GM19455 (cell line): ENCODE measurements around the gene EPHA1.
"Not testable (repeated sequence)": the region's sequence is repeated elsewhere in the genome, so short reads cannot be mapped to it uniquely, and the experiment has no call there.

Experiments used
- ATAC-seq: cut with Tn5 transposase; IDR thresholded peaks from one replicate; pipeline ENCODE4 v1.9.1; 2021; ENCODE audit not compliant: unreplicated experiment

The EPHA1 gene

DNA sequence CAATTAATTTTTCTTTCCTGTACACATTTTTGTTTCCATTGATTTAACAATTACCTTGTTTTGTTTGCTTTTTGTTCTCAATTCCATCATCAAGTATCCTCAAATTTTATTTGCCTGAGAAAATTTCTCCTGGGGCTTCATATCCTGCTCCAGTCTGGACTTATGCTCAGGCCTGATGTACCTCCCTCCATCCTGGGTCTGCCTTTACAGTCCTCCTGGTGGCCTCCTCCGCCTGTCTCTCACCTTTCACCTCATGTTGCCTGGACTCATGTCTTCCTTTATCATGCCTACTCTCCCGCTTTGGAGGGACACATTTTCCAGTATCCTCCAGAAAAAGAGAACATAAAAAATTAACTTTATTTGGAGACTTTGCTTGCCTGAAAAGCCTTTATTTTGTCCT is 22.5 kb upstream of the EPHA1 start:
- ATAC-seq: no peak

DNA sequence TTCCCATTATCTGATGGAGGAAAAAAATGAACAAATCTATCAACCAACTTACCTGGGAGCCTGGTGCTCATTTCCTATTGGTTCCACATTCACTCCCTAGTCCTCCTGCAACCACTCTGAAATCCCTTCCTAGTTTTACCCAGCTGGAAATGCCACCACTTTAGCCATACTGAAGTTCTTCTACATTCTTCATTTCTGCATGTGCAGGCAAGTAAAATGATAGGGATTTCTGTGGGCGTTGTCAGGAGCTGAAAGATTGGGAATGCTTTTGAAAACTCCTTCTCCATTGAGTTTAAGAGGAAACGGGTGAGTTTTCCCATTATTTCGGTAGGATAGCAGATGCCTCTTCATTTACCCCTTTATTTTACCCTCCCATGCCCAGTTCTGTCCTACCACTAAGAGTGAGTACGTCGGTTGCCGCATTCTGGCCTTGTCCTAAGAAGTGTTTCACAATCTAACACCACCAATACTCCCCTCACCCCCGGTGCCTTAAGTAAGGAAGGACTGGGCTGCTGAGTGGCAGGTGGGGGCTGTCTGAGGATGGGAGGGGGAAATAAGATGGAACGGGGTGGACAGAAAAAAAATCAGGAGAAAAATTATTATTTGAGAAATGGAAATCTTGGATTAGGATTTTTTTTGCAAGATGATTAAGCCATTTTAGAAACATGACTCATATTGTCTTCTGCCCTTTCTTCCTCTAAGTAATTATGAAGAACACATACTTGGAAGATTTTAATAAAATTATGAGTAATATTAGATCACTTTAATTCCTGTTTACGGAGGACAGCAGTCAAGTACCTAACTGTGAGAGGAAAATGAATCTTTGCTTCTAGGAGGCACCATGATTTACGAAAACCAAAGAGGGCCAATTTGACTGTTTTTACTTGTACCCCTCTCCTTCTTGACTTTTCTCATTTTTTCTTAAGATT is 21.4 kb upstream of the EPHA1 start:
- ATAC-seq: no peak

DNA sequence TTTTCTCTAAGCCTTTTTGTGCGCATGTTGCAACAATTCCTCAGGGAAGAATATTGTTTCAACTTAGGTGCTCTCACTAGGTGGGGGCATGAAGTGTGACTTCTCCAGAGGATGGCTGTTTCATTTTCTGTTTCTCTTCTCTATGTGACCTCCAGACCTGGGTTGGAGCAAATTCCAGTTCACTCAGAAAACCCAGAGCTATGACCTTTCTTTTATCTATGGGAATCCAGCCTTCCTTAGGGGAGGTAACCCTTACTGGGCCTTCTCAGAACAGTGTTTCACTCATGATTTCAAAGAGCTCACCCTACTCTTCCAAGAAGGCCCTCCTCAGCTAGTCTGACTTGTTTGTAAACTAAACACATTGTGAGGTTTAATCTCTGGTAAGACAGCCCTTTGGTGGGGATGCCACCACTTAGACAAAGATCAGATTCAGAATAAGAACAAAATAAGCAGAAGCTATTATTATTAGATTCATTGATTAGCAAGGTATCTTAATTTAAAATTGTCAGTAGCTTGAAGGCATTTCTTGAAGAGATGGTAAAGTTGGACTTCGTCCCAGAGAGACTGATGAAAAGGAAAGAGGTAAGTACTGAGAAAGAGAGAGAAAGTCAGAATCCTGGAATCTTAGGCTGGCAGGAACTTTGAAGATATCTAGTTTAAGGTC is 18.0 kb upstream of the EPHA1 start:
- no peak for ATAC-seq

DNA sequence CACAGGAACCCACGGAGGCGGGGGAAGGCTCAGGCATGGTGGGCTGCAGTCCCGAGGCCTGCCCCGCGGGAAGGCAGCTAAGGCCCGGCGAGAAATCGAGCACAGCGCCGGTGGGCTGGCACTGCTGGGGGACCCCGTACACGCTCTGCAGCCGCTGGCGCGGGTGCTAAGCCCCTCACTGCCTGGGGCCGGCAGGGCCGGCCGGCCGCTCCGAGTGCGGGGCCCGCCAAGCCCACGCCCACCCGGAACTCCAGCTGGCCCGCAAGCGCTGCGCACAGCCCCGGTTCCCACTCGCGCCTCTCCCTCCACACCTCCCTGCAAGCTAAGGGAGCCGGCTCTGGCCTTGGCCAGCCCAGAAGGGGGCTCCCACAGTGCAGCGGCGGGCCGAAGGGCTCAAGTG is 15.8 kb upstream of the EPHA1 start:
- not testable (repeated sequence) for ATAC-seq

DNA sequence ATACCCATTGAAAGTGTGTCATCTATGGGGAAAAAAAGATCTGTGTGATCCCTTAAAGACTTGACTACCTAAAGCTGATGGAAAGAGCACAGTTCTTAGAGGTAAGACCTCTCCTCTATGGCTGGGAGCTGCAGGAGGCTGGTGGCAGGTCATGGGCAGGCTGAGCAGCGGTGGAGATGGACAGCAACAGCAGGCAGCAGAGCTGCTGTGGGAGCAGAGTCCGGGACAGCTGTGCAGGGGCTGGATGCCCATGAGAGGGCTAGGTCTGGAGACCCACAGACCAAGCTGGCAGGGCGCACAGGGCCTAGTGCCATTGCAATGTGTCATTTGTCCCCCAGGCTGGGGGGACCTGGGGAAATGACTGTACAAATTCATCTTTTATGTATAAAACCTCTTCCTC is 13.4 kb upstream of the EPHA1 start:
- no peak for ATAC-seq

DNA sequence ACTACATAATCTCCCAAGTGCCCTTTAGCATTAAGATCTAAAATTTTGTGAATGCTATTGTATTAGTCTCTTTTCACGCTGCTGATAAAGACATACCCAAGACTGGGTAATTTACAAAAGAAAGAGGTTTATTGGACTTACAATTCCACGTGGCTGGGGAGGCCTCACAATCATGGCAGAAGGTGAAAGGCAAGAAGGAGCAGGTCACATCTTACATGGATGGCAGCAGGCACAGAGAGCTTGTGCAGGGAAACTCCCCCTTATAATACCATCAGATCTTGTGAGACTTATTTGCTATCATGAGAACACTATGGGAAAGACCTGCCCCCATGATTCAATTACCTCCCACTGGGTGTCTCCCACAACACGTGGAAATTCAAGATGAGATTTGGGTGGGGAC is 12.0 kb upstream of the EPHA1 start:
- not testable (repeated sequence) for ATAC-seq

DNA sequence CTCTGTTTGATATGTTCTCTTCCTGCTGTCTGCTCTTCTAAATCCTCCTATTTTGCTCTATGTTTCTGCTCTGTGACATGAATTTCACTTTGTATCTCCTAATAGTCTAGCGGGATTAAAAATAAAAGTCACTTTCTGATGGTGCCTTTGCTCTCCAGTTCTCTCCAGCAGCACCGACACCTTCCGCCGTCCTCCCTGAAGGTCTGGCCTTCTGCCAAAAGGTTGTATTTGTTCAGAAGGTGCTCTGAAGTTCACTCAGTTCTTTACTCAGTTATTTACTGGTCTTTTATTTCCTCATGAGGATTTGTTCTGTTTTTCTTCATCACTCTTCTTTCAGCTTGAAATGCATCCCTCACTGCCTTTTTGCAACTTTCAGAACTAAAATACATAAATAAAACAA is 11.2 kb upstream of the EPHA1 start:
- no peak for ATAC-seq

DNA sequence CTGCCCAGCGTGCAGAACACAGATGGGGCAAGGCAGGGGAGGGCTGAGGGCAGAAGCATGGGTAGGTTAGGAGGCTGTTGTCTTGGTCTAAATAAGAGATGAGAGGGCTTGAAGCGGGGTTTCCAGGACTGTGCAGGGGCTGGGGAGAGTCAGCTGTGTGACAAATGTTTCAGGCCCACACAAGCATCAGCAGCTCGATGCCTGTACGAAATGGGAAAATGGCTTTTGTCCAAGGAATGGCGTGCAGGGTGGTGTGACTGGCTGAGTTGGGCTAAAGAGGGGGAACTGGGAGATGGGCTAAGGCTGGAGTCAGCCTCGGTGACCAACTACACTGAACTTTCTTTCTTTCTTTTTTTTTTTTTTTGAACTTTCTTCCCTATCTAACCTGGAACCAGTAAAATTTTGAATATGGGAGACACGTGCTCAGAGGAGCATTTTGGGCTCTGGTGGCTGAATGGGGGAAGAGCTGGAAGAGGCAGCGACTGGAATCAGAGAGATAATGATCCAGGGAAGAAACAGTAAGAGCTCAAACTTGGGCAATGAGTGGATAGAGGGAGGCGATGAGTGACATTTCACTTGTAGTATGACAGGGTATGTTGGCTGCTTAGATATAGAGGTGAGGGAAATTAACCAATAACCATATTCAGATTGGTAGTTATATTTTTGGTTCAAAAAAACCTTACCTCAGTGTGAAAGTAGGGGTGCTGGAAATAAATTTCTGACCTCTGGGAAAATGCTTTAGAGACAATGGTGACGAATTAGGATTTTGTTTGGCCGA is 10.2 kb upstream of the EPHA1 start:
- no peak for ATAC-seq

DNA sequence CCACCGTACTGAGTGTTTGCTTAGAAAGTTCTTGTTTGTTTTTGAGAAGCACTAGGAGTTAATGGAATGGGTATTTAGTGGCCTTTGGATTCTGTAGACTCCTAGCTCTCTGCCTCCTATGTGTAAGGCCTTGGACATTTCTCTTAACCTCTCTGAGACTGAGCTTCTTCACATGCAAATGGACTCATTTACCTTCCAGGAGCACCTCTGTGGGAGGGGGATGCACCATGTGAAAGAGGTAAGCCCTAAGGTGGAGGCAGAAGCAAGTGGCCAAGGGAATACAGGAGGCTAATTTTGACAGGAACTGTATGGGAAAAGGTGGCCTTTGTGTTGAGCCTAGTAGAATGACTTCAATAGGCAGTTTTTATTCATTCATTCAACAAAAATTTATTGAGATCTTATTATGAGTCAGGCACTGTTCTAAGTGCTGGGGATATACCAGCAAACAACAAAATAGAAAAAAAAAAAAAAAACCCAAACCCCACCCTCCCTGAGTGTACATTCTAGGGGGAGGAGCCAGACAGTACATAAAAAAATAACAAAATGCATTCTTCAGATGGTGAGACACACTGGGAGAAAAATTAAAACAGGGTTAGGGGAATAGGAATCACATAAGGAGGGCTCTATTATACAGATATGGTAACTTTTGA is 9.2 kb upstream of the EPHA1 start:
- ATAC-seq: no peak

DNA sequence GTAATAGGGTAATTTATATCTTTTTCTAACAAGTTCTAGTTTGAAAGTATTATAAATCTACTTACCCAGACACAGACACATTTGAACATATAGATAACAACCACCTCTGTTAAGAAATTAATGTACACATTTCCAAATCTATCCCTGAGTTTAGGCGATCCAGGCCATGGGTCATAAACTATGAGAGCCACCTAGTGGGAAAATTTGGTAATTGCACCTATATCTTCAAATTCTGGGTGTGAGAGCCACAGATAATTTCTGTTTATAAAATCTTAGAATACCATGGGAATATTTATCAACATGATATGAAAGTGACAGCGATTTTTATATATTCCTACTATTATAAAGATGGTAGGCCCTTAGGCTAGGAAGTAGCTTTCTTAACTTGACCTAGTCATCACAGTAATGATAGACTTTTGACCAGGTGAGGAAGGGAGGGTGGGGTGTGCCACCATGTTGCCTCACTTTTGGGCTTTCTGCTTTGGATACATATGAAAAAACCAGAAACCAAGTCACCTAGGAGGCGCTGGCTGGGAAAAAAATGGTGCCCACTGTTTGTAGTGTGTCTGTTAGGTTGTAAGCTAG is 8.0 kb upstream of the EPHA1 start:
- peak; percentile 53 for ATAC-seq

DNA sequence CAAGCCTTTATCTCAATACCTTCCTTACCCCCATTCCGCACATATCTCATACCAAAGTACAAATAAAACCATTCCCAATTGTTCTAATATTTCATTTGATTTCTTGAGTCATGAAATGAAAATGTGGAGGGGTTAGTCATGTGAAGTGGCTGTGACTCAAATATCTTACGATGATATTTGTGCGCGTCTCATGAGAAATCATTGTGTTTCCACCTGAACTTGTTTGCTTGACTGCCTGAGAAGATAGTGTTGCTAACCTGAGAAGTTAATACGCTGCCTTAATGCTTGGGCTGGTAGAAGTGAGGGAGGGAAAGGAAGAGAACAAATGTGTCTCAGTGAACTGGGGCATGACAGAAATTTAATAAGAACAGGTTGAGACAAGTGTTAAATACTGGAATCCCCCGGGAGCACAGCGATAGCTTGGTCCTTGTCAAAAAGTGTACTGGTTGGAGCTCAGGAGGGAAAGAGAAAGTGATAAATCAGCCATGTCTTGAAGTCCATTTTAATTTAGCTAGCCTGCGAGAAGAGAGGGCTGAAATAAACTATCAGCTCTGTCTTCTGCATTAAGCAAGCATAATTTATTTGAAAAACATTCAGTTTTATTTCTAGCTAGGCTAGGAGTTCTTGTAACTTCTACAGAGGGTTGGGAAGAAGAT is 7.2 kb upstream of the EPHA1 start:
- no peak for ATAC-seq

DNA sequence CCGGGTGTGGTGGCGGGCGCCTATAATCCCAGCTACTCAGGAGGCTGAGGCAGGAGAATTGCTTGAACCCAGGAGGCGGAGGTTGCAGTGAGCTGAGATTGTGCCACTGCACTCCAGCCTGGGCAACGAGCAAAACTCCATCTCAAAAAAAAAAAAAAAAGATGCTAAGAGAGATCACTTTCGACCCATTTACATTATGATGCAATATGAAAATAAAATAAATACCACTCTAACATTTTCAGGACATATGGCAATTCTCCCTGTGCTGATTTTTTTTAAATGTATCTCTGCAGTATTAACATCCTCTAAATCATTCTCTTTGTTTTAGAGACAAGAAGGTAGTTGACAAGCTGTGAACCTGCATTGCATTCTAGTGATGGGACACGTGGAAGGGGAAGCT is 6.6 kb upstream of the EPHA1 start:
- not testable (repeated sequence) for ATAC-seq

DNA sequence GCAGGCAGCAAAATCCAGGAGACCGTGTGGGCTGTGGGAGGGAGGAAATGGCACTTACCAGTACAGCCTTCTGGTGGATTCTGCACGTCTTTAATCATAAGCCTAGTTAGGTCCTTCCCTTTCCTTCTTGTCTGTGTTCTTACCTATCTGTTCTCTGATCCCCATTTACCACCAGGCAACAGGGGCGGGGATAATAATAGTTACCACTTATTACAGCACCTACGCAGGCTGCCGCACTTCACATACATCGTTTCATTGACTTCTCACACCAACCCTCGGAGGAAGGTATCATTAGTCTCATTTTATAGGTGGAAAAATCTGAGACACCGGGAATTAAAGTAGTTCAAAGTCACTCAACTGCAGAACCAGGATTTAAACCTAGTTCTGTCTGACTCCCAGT is 4.5 kb upstream of the EPHA1 start:
- no peak for ATAC-seq

DNA sequence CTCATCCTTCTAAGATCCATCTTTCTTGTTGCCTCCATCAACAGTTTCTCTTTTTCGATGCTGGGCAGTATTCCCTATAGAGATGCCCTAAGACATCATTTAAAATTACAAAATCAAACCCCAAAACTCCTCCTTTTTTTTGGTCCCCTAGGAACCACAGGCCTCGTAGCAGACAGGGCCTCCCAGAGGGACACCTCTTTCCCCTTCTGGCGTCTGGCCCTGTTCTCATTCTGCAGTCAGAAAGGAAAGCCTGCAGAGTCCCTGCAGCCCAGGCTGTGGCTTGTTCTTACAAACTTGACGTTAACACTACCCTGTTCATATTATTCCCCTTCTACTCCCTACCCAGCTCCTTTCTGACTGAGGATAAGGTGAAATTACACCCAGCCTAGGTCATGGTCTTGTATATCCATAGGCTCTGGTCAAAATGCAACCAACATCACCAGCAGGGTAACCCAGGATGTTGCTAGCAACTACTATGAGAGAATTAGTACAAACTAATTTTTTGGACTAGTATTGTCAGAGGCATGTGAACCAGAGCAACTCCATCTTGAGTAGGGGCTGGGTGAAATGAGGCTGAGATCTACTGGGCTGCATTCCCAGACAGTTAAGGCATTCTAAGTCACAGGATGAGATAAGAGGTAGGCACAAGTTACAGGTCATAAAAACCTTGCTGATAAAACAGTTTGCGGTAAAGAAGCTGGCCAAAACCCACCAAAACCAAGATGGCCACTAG is 3.5 kb upstream of the EPHA1 start:
- no peak for ATAC-seq

DNA sequence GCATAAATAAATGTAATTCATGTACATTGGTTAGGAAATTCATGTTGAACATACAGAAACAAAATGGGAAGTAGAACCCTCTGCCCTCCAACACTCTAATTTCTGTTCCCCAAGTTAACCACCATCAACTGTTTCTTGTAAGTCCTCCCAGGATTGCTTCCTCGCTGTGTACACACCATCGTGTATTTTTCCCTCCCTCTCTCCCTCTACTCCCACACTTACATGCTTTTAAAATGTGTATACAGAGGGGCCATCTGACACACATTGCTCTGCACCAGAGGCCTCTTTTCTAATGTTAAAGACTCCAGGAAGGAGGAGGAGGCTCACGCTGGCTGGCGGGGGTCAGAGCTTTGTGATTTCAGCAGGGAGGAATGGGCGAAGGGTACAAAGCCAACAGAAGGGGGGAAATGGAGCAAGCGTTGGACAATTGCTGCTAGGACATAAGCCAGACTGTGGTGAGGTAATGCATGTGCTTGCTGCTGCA is 1.9 kb upstream of the EPHA1 start:
- ATAC-seq: no peak

DNA sequence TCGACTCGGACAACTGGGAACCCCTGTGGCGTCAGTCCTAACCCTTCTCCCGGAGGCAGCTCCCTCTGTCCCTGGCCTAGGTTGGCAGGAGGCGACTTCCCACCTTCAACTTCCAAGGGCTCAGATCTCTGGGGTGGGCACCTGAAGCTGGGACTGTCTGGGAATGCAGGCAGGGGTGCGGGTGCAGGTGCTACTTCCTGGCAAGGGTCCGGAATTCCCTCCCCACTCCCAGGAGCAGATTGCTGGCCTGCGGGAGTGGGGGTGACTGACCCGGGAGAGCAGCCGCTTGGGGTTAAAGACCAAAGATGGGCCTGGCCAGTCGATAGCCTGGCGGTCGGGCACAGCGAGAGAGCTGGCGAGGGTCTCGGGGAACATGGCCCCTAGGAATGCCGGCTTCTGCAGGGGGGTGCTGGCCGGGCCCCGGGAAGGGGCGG is 387 bp downstream of the EPHA1 start:
- ATAC-seq: no peak

DNA sequence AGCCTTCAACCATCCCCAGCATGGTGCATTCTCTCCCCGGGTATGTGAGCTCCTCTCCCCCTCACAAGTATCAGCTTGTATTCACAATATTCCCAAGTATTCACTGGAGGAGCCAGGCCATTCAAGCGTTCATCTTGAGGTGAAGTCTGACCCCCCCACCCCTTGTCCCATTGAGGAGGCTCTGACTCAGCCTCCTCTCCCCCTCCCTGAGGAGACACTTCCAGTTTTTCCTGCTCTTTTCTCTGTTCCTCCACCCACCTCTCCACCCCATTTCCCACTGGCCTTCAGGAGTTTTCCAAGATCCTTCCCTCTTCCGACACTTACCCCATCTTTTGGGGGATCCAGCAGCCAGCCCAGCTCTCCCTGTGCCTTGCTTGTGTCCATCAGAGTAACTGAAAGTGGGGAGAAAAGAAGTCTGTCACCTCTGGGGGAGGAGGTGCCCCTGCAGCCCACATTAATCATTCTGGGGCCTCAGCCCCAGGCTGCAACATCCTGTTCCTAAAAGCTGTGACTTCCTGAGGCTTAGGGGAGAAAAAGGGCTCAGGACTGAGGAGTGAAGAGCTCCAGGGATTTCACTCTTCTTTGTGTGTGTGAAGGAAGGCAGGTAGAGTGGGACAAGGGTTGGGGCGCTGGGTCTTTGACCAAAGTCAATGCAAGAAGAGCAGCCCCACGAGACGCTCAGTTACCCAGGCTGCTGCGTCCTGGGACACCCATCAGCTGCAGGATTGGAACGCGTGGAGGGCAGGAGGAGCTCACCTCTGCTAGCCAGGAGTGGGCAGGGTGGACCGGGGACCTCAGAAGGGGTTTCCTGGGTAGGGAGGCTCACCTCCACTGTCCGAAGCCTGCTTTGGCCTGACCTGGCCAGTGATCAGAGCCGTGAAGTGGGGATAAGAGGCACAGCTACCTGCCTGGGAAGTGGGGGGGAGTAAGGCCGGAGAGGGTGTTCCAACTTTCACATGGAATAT is 1.1 kb downstream of the EPHA1 start:
- ATAC-seq: no peak

DNA sequence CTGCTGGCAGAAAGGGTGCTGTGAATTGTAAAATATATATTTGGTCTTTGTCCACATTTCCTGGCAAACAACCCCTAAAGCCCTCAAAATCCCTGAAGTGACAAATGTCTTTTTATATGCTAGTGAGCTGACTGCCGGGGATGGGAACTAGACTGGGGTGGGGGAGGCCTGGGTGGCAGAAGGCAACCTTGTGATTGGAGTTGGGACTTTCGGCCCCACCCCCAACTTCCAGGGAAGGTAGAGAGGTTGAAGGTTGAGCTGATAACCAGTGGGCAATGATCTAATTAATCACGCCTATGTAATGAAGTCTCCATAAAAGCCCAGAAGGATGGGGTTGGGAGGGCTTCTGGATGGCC is 2.7 kb downstream of the EPHA1 start:
- no peak for ATAC-seq
